Neutrophil (primary cell): ENCODE measurements around the gene AMZ1.
A peak's percentile ranks its signal among the peaks of the same experiment; 100 is the strongest.
"Not testable (repeated sequence)": the region's sequence is repeated elsewhere in the genome, so short reads cannot be mapped to it uniquely, and the experiment has no call there.

Experiments
- H3K27ac ChIP-seq: fragments of 200-600 bp; sonication (generic); 2 replicates; pipeline ENCODE4 v1.5.1; 2016; ENCODE audit warnings: mild to moderate bottlenecking, moderate library complexity
- H3K27me3 ChIP-seq: fragments of 200-600 bp; sonication (generic); 2 replicates; pipeline ENCODE4 v1.6.0; 2016; ENCODE audit warnings: mild to moderate bottlenecking
- H3K36me3 ChIP-seq: fragments of 200-600 bp; sonication (generic); 2 replicates; pipeline ENCODE4 v1.5.1; 2017
- H3K4me1 ChIP-seq, 2 experiments: fragments of 200-600 bp in 1 of 2; sonication (generic) in 1 of 2; 1 replicate in 1 of 2; 2 replicates in 1 of 2; pipeline versions ENCODE4 v1.5.1 to v1.6.1; 2013 to 2016; ENCODE audit warnings: low read depth in 1 of 2, low read length in 1 of 2, mild to moderate bottlenecking in 1 of 2, moderate library complexity in 1 of 2; ENCODE audit not compliant: control insufficient read depth in 1 of 2, insufficient read depth in 1 of 2
- H3K4me3 ChIP-seq, 2 experiments: fragments of 200-600 bp in 1 of 2; sonication (generic) in 1 of 2; 1 replicate in 1 of 2; 2 replicates in 1 of 2; pipeline ENCODE4 v1.5.1; 2013 to 2016; ENCODE audit warnings: low read depth in 1 of 2, low read length in 1 of 2, mild to moderate bottlenecking in 1 of 2, moderate library complexity in 1 of 2
- H3K9me3 ChIP-seq: fragments of 200-600 bp; sonication (generic); 2 replicates; pipeline ENCODE4 v1.5.1; 2016
- TF ChIP-seq, protein P1 (sequence below): fragments of 200-600 bp; sonication (generic); IDR thresholded peaks from 2 replicates; pipeline ENCODE4 v1.5.1; 2016; ENCODE audit warnings: antibody characterized with exemption

The AMZ1 gene

DNA sequence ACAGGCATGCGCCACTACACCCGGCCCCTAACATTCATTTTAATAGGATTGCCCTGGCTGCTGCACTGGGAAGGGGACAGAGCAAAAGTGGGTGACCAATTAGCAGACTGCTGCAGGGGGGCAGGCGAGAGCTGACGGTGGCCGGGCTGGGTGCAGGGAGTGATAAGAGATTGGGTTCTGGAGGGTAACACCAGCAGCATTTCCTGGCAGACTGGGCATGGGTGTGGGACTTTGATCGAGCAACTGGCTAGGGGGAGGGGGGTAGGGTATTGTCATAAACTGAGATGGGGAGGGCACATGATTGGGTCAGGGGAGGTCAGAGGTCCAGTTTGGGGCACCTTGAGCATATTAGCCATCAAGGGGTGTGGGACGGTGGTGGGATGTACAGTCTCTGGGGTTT, 20.2 kb upstream of the AMZ1 start:
- H3K27ac ChIP-seq: no peak overlapping the region
- H3K9me3 ChIP-seq: no peaks in the 10 kb centered on the region
- H3K4me3 ChIP-seq: no peak overlapping the region
- H3K36me3 ChIP-seq: no peaks in the 10 kb centered on the region
- H3K27me3 ChIP-seq: peaks cover 54% of the 10 kb centered on the region
- TF ChIP-seq, protein P1, sequence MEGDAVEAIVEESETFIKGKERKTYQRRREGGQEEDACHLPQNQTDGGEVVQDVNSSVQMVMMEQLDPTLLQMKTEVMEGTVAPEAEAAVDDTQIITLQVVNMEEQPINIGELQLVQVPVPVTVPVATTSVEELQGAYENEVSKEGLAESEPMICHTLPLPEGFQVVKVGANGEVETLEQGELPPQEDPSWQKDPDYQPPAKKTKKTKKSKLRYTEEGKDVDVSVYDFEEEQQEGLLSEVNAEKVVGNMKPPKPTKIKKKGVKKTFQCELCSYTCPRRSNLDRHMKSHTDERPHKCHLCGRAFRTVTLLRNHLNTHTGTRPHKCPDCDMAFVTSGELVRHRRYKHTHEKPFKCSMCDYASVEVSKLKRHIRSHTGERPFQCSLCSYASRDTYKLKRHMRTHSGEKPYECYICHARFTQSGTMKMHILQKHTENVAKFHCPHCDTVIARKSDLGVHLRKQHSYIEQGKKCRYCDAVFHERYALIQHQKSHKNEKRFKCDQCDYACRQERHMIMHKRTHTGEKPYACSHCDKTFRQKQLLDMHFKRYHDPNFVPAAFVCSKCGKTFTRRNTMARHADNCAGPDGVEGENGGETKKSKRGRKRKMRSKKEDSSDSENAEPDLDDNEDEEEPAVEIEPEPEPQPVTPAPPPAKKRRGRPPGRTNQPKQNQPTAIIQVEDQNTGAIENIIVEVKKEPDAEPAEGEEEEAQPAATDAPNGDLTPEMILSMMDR: no peak
- H3K4me1 ChIP-seq: peaks cover 12 to 17% of the 10 kb centered on the region in 2 experiments

DNA sequence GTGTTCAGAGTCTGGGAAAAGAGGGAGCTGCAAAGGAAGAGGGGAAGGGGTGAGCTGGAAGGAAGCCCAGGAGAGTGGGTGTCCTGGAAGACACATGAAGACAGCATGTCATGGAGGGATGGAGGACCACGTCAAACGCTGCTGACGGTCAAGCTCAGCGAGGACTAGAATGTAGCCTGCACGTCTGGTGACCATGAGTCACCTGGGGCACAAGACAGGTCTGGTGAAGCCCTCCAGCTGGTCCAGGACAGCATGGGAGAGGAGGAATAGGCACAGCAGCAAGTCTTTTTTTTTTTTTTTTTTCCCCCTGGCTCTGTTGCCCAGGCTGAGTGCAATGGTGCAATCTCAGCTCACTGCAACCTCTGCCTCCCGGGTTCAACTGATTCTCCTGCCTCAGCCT, 19.6 kb upstream of the AMZ1 start:
- Histone ChIP-seq H3K27me3 (peaks cover 54% of the 10 kb centered on the region), H3K36me3 (no peaks in the 10 kb centered on the region), H3K9me3 (no peaks in the 10 kb centered on the region), H3K4me3 (no peak overlapping the region), H3K4me1 (peaks cover 6 to 11% of the 10 kb centered on the region in 2 experiments), H3K27ac (no peak overlapping the region)
- TF ChIP-seq, protein P1: no peak

DNA sequence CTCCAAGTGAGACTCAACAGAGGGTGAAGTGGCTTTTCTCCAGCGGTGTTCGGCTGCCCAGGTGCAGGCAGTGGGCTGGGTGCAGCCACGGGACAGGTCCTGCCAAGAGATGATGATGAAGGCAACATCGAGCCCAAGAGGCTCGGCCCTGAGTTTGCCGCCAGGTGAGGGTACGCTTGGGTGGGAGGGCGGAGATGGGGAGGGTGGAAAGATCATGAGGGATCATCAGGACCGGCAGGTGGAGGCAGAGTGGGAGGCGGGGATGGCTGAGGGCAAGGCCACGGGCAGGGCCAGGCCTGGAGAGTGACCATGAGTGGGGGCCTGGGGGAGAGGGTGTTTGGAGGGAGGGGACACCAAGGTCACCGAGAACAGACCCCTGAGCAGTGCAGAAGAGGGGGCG, 17.8 kb upstream of the AMZ1 start:
- TF ChIP-seq, protein P1: no peak
- no peaks in the 10 kb centered on the region for H3K36me3 ChIP-seq
- H3K27me3 ChIP-seq: peaks cover 54% of the 10 kb centered on the region
- H3K27ac ChIP-seq: no peak overlapping the region
- no peaks in the 10 kb centered on the region for H3K9me3 ChIP-seq
- no peak overlapping the region for H3K4me3 ChIP-seq
- H3K4me1 ChIP-seq: no peaks in the 10 kb centered on the region

DNA sequence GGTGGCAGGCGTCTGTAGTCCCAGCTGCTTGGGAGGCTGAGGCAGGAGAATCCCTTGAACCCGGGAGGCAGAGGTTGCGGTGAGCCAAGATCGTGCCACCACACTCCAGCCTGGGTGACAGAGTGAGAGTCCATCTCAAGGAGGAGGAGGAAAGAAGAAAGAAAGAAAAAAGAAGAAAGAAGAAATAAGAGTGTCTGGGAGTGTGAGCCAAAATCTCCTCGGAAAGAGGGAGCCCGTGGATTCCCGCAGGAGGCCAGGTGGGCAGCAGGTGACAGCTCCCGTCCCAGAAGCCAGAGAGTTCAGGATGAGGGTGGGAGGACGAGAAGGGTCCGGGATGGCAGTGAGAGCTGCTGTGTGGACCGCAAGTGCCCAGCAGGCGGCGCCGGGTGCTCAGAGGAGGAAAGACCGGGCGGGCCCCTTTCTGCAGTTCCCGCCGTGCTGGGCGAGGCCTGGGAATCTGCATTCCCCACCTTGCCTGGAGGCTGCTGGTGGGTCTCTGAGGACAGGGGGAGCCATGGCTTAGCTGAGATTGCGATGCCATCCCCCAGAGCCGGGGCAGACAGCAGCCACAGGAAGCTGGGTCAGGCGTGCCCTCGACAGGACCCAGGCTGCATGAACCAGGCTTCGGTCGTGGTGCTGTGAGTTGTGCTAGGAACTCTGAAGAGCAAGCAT, 17.1 kb upstream of the AMZ1 start:
- Histone ChIP-seq H3K36me3 (no peaks in the 10 kb centered on the region), H3K4me3 (no peak overlapping the region), H3K4me1 (no peaks in the 10 kb centered on the region), H3K27me3 (peaks cover 50% of the 10 kb centered on the region), H3K9me3 (no peaks in the 10 kb centered on the region), H3K27ac (no peak overlapping the region)
- TF ChIP-seq, protein P1: peak; percentile 58

DNA sequence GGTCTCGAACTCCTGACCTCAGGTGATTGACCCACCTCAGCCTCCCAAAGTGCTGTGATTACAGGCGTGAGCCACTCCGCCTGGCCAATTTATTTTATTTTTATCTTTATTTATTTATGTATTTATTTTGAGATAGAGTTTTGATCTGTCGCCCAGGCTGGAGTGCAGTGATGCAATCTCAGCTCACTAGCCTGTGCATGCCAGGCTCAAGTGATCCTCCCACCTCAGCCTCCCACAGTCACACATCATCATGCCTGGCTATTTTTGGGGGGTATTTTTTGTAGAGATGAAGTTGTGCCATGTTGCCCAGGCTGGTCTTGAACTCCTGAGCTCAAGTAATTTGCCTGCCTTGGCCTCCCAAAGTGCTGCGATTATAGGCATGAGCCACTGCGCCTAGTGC, 14.8 kb upstream of the AMZ1 start:
- not testable (repeated sequence) for H3K4me1 ChIP-seq

DNA sequence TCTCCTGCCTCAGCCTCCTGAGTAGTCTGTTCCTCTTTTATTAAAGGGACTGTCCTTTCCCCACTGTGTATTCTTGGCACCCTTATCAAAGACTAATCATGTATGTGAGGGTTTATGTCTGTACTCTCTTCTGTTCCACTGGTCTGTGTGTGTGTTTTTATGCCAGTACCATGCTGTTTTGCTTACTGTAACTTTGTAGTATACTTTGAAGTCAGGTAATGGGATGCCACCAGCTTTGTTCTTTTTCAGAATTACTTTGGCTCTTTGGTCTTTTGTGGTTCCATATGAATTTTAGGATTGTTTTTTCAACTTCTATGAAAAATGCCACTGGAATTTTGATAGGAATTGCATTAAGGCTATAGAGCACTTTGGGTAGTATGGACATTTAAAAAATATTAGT, 14.1 kb upstream of the AMZ1 start:
- H3K9me3 ChIP-seq: no peaks in the 10 kb centered on the region
- H3K36me3 ChIP-seq: no peaks in the 10 kb centered on the region
- H3K4me1 ChIP-seq: no peaks in the 10 kb centered on the region
- no peak overlapping the region for H3K4me3 ChIP-seq
- TF ChIP-seq, protein P1: no peak
- no peak overlapping the region for H3K27ac ChIP-seq
- peaks cover 28% of the 10 kb centered on the region for H3K27me3 ChIP-seq

More for the DNA sequence above, 14.8 kb upstream of the AMZ1 start:
- H3K27ac ChIP-seq, H3K4me3 ChIP-seq, H3K36me3 ChIP-seq, H3K9me3 ChIP-seq: not testable (repeated sequence)
- peaks cover 30% of the 10 kb centered on the region for H3K27me3 ChIP-seq
